ENCODE results near the gene TRIM5. TPM values are rescaled to one million over a fixed set of nuclear protein-coding genes. Genes with fewer than 3 reads are reported as not detected.

TRIM5 gene
- total and polyA plus RNA-seq, 9 of the 15 experiments (the other 6 are each of a cell fraction or from before 2014, with no cell fraction given), result 7.7 to 20.8 (median 15.0) TPM

DNA sequence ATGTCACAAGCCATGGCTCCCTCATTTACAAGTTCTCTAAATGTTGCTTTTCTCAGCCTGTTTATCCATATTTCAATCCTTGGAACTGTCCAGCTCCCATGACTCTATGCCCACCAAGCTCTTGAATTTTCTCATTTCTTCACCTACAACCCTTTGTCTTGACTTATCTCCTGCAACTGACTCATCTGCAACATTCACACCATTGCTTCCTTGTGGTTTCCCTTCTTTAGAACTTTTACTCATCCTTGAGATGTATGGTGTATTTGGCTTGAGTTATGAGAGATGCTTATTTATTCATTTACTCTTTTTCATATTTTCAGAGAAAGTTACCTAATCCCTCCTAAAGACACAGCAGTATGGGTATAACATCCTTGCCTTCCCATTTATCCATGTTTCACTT lies 41.3 kb downstream of the TRIM5 start:
- H3K9me1 ChIP-seq (ENCODE audit: control insufficient read depth, insufficient read depth, low read length), result no peaks in the 10 kb centered on the region
- ChIA-PET CTCF (ENCODE audit: low intra/inter-chr PET ratio) (no interaction called here), POLR2A (interaction anchor here (0.6 kb wide), 1 partner anchor 84 kb away, joined by 3 read pairs; no protein-coding TSS in a partner anchor)
- no peaks in the 10 kb centered on the region for H3K36me3 ChIP-seq (ENCODE audit: control insufficient read depth, insufficient read depth, low read length)
- H3K79me2 ChIP-seq (ENCODE audit: control insufficient read depth, insufficient read depth, low read length), result no peaks in the 10 kb centered on the region
- no peak for TF ChIP-seq ZNF75A (CRISPR knock-in tag; IDR thresholded peaks at IDR 0.05)
- TF ChIP-seq, protein P1, sequence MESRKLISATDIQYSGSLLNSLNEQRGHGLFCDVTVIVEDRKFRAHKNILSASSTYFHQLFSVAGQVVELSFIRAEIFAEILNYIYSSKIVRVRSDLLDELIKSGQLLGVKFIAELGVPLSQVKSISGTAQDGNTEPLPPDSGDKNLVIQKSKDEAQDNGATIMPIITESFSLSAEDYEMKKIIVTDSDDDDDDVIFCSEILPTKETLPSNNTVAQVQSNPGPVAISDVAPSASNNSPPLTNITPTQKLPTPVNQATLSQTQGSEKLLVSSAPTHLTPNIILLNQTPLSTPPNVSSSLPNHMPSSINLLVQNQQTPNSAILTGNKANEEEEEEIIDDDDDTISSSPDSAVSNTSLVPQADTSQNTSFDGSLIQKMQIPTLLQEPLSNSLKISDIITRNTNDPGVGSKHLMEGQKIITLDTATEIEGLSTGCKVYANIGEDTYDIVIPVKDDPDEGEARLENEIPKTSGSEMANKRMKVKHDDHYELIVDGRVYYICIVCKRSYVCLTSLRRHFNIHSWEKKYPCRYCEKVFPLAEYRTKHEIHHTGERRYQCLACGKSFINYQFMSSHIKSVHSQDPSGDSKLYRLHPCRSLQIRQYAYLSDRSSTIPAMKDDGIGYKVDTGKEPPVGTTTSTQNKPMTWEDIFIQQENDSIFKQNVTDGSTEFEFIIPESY (CRISPR knock-in tag; IDR thresholded peaks at IDR 0.05), result no peak
- no peak for TF ChIP-seq KLF16 (IDR thresholded peaks at IDR 0.05)
- TF ChIP-seq, protein P2, sequence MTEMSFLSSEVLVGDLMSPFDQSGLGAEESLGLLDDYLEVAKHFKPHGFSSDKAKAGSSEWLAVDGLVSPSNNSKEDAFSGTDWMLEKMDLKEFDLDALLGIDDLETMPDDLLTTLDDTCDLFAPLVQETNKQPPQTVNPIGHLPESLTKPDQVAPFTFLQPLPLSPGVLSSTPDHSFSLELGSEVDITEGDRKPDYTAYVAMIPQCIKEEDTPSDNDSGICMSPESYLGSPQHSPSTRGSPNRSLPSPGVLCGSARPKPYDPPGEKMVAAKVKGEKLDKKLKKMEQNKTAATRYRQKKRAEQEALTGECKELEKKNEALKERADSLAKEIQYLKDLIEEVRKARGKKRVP (CRISPR knock-in tag; IDR thresholded peaks at IDR 0.05), result no peak
- TF ChIP-seq, protein P3, sequence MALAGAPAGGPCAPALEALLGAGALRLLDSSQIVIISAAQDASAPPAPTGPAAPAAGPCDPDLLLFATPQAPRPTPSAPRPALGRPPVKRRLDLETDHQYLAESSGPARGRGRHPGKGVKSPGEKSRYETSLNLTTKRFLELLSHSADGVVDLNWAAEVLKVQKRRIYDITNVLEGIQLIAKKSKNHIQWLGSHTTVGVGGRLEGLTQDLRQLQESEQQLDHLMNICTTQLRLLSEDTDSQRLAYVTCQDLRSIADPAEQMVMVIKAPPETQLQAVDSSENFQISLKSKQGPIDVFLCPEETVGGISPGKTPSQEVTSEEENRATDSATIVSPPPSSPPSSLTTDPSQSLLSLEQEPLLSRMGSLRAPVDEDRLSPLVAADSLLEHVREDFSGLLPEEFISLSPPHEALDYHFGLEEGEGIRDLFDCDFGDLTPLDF (CRISPR knock-in tag; IDR thresholded peaks at IDR 0.05), result no peak
- in situ Hi-C loops (cut with MboI), result no loop called here
- no peaks in the 10 kb centered on the region for H3K4me1 ChIP-seq (replicated peaks in 1 of 2; ENCODE audit: control insufficient read depth in 2 of 2, insufficient read depth in 2 of 2, low read length in 2 of 2)
- no peak overlapping the region for H3K4me3 ChIP-seq
- no peaks in the 10 kb centered on the region; a peak in 1 of 5 replicates for H3K27me3 ChIP-seq (ENCODE audit: control insufficient read depth in 2 of 2, insufficient read depth in 2 of 2, low read length in 2 of 2)
- intact Hi-C loops (cut with micrococcal nuclease), result no loop called here
- H3K27ac ChIP-seq (ENCODE audit: extremely low read depth, low read depth, low read length), result no peak overlapping the region
- H3K9ac ChIP-seq (ENCODE audit: insufficient read depth in 1 of 2, low read depth in 2 of 2, low read length in 2 of 2), result no peak overlapping the region
- no peak overlapping the region for H2AFZ ChIP-seq (ENCODE audit: low read depth, low read length)
- H4K20me1 ChIP-seq (replicated peaks; ENCODE audit: control insufficient read depth, insufficient read depth, low read length), result no peaks in the 10 kb centered on the region
- ATAC-seq (no peak), FAIRE-seq (no peak), DNase-seq (ENCODE audit: extremely low read depth in 1 of 4, low spot score in 3 of 4) (no peak)
- H3K9me3 ChIP-seq (replicated peaks; ENCODE audit: control insufficient read depth, insufficient read depth, low read depth, low read length), result no peaks in the 10 kb centered on the region
- H3K4me2 ChIP-seq (ENCODE audit: insufficient read depth, low read length), result no peak overlapping the region
- BruUV-seq (replicated peaks), result no TSS peak

Measured in K562 (cell line).